ENCODE data around the gene CAMK1D.
A peak's percentile ranks its signal among the peaks of the same experiment; 100 is the strongest.

CAMK1D gene

DNA sequence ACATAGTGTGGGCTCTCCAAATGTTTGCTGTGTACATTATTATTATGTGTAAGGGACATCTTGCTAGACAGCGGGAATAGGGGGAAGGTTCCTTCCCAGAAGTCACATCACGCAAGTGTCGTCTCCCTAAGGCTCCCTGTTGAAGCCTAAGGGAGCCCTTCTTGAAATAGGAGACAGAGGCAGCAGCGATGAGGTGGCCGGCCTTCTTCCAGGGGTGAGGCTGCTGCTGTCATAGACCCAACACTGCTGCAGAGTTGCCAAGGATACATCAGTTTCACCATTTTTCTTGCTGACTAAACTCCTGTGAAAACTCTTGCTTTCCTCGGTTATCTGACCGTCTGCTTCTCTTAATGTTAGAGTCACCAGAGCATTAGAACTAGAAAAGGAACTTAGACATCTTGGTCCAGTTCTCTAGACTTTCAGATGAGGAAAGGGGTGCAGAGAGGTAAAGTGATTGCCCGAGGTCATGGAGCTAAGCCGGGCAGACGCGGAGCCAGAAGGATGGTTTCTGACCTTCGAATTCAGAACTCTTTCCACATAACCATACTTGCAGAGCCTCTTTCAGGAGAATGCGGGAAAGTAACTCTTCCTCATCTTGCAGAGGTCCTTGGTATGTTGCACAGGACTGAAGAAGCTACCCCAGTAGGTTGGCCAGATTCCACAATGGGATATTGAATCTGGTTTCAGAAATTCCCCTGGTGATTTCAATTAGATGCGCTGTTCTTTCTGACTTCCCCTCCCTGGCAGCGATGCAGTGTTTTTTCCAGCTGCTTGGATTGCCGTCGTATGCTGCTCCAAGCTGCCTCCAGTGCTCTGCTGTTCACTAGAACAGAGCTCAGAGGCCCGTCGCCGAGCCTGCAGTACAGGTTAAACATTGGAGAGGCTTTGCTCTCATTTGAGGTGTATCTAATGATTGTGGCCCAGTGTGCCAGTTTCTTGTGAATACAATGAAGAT lies 217.1 kb downstream of the CAMK1D start:
- no peak for TF ChIP-seq CTCF (IDR thresholded peaks at IDR 0.05; ENCODE audit: low read depth, low read length, missing control alignments)
- H3K4me3 ChIP-seq (ENCODE audit: low read depth, low read length): no peak overlapping the region
- in situ Hi-C loops (cut with HindIII; ENCODE audit: low sequenced_read_pairs): no loop called here
- peak; percentile 60 for DNase-seq (ENCODE audit: low read depth)

GRCh38 chr10:12568391-12569009 lies 219.2 kb downstream of the CAMK1D start:
- TF ChIP-seq CTCF (IDR thresholded peaks at IDR 0.05; ENCODE audit: low read depth, low read length, missing control alignments): no peak
- in situ Hi-C loops (cut with HindIII; ENCODE audit: low sequenced_read_pairs): no loop called here
- H3K4me3 ChIP-seq (ENCODE audit: low read depth, low read length): no peak overlapping the region

GRCh38 chr10:12572281-12572680 lies 222.9 kb downstream of the CAMK1D start:
- in situ Hi-C loops (cut with HindIII; ENCODE audit: low sequenced_read_pairs): no loop called here
- TF ChIP-seq CTCF (IDR thresholded peaks at IDR 0.05; ENCODE audit: low read depth, low read length, missing control alignments): no peak
- no peak overlapping the region for H3K4me3 ChIP-seq (ENCODE audit: low read depth, low read length)
- no peak for DNase-seq (ENCODE audit: low read depth)

More at GRCh38 chr10:12568391-12569009, 219.2 kb downstream of the CAMK1D start:
- no peak for DNase-seq (ENCODE audit: low read depth)

DNA sequence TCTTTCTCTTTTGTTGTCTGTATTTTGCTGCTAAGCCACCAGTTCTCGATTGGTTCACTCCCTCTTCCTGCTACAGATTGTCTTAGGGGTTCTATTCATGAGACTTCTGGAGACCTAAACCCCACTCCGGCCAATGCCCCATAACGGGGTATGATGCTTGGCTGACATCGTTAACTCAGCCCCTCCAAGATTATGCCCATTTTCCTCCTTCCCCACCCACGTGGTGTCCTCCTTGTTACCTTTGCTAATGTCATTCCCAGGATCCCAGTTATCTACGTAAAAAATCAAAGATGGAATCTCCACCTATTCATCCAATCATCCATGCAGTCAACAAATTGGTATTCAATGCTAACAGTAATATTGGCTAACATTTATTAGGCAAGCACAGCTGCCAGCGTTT lies 228.3 kb downstream of the CAMK1D start:
- in situ Hi-C loops (cut with HindIII; ENCODE audit: low sequenced_read_pairs): no loop called here
- no peak for DNase-seq (ENCODE audit: low read depth)
- H3K4me3 ChIP-seq (ENCODE audit: low read depth, low read length): no peak overlapping the region
- TF ChIP-seq CTCF (IDR thresholded peaks at IDR 0.05; ENCODE audit: low read depth, low read length, missing control alignments): no peak

- TF ChIP-seq CTCF (IDR thresholded peaks at IDR 0.05; ENCODE audit: low read depth, low read length, missing control alignments): no peak
- H3K4me3 ChIP-seq (ENCODE audit: low read depth, low read length): no peak overlapping the region
- in situ Hi-C loops (cut with HindIII; ENCODE audit: low sequenced_read_pairs): no loop called here
- no peak for DNase-seq (ENCODE audit: low read depth)
Measured at GRCh38 chr10:12579954-12580858, 230.9 kb downstream of the CAMK1D start.

Data from astrocyte of the cerebellum (primary cell).